Gastroesophageal sphincter (tissue), 4 donors: ENCODE measurements around the gene USP25. TPM values are rescaled to one million over a fixed set of nuclear protein-coding genes. Genes with fewer than 3 reads are reported as not detected.

Source experiments
- ATAC-seq: fragments of 150-250 bp; one replicate; pipeline ENCODE4 v1.9.1; 2016; ENCODE audit warnings: mild to moderate bottlenecking, moderate library complexity
- H3K27ac ChIP-seq, 4 donors: fragments of 200-600 bp; sonication (generic) in 3 of 4; 1 replicate in 3 of 4; 2 replicates in 1 of 4; pipeline ENCODE4 v1.5.1; 2016 to 2019
- H3K27me3 ChIP-seq: fragments of 200-600 bp; sonication (generic); one replicate; pipeline ENCODE4 v1.5.1; 2019
- H3K36me3 ChIP-seq, 2 donors: fragments of 200-600 bp; sonication (generic); one replicate each; pipeline ENCODE4 v1.5.1; 2019; ENCODE audit warnings: control low read depth in 1 of 2
- H3K4me1 ChIP-seq, 3 donors: fragments of 200-600 bp; sonication (generic); 1 replicate in 2 of 3; 2 replicates in 1 of 3; pipeline ENCODE4 v1.5.1; 2016 to 2019; ENCODE audit warnings: control low read depth in 2 of 3
- H3K4me3 ChIP-seq, 2 donors: fragments of 200-600 bp; sonication (generic); one replicate each; pipeline ENCODE4 v1.5.1; 2019; ENCODE audit warnings: mild to moderate bottlenecking in 1 of 2, moderate library complexity in 1 of 2
- H3K9me3 ChIP-seq, 3 donors: fragments of 200-600 bp; sonication (generic); one replicate each; pipeline ENCODE4 v1.5.1; 2017 to 2019; ENCODE audit warnings: control low read depth in 2 of 3
- CTCF ChIP-seq, 4 experiments: fragments of 200-600 bp in 2 of 4; fragments of 450-650 bp in 2 of 4; sonication (generic) in 1 of 4; IDR thresholded peaks; one replicate each; pipeline ENCODE4 v1.5.1; 2017 to 2019; ENCODE audit warnings: antibody characterized with exemption in 4 of 4, mild to moderate bottlenecking in 2 of 4, moderate library complexity in 2 of 4
- EP300 ChIP-seq: sonication (generic); formaldehyde crosslinking; IDR thresholded peaks from one replicate; pipeline ENCODE4 v1.6.1; 2017; ENCODE audit warnings: antibody characterized with exemption, mild to moderate bottlenecking
- POLR2A ChIP-seq, 2 donors: fragments of 450-650 bp; IDR thresholded peaks; one replicate each; pipeline ENCODE4 v1.6.1; 2017; ENCODE audit warnings: antibody characterized with exemption in 2 of 2, mild to moderate bottlenecking in 2 of 2, moderate library complexity in 1 of 2
- POLR2AphosphoS5 ChIP-seq: sonication (generic); formaldehyde crosslinking; IDR thresholded peaks from one replicate; pipeline ENCODE4 v1.6.1; 2017; ENCODE audit warnings: antibody characterized with exemption
- WGBS, 2 donors: methylation state at CpG; one replicate each; pipeline ENCODE4 v1.1.5; 2018; ENCODE audit warnings: low coverage in 1 of 2; 5-methylcytosine and 5-hydroxymethylcytosine counted together
- total RNA-seq, 4 donors: library from RNA; depleted of rRNA; stranded (reverse); fragments of >200 nt; gene quantifications; one replicate each; pipeline ENCODE4 v1.1.0, GENCODE V29; 2016

Gene USP25
- total RNA-seq, 4 donors from 2014 or later = 51.2 to 77.3 (median 59.5) TPM

- no peaks in the 10 kb centered on the region for H3K4me1 ChIP-seq
- 91 to 93% methylated on average over 4 of the region's 4 CpGs for WGBS, 2 donors
- H3K36me3 ChIP-seq = peaks cover 2 to 88% of the 10 kb centered on the region in 2 donors
- H3K27me3 ChIP-seq = no peaks in the 10 kb centered on the region
- H3K9me3 ChIP-seq = no peaks in the 10 kb centered on the region
- ATAC-seq = no peak
- TF ChIP-seq POLR2AphosphoS5 = no peak
- TF ChIP-seq POLR2A (IDR thresholded peaks at IDR 0.05) = no peak
- TF ChIP-seq EP300 = no peak
- no peak overlapping the region for H3K27ac ChIP-seq
- H3K4me3 ChIP-seq = no peak overlapping the region
Measured at GRCh38 chr21:15868940-15869339, 139.2 kb downstream of the USP25 start.

- no peak overlapping the region for H3K4me3 ChIP-seq
- peaks cover 7 to 90% of the 10 kb centered on the region in 2 donors for H3K36me3 ChIP-seq
- no peak for ATAC-seq
- no peaks in the 10 kb centered on the region for H3K9me3 ChIP-seq
- no peaks in the 10 kb centered on the region for H3K4me1 ChIP-seq
- TF ChIP-seq CTCF (IDR thresholded peaks at IDR 0.05) (no peak), EP300 (no peak), POLR2AphosphoS5 (no peak), POLR2A (IDR thresholded peaks at IDR 0.05) (no peak)
- no peak overlapping the region for H3K27ac ChIP-seq
- 77 to 89% methylated on average over 4 of the region's 4 CpGs for WGBS, 2 donors
- H3K27me3 ChIP-seq = no peaks in the 10 kb centered on the region
Measured at GRCh38 chr21:15870819-15871218, 141.0 kb downstream of the USP25 start.

GRCh38 chr21:15872236-15872635 is 142.5 kb downstream of the USP25 start:
- no peak overlapping the region for H3K4me3 ChIP-seq
- WGBS, 2 donors = 91 to 93% methylated on average over 4 of the region's 4 CpGs
- H3K4me1 ChIP-seq = no peaks in the 10 kb centered on the region
- H3K27ac ChIP-seq = no peak overlapping the region
- no peak for ATAC-seq
- TF ChIP-seq POLR2AphosphoS5 = no peak
- no peaks in the 10 kb centered on the region for H3K9me3 ChIP-seq
- peaks cover 6 to 91% of the 10 kb centered on the region in 2 donors for H3K36me3 ChIP-seq
- no peaks in the 10 kb centered on the region for H3K27me3 ChIP-seq

GRCh38 chr21:15874615-15875014 is 144.8 kb downstream of the USP25 start:
- Histone ChIP-seq H3K36me3 (peaks cover 11 to 91% of the 10 kb centered on the region in 2 donors), H3K4me1 (no peaks in the 10 kb centered on the region), H3K27me3 (no peaks in the 10 kb centered on the region), H3K27ac (no peak overlapping the region), H3K9me3 (no peaks in the 10 kb centered on the region), H3K4me3 (no peak overlapping the region)
- no peak for TF ChIP-seq POLR2A (IDR thresholded peaks at IDR 0.05)
- TF ChIP-seq POLR2AphosphoS5 = no peak
- TF ChIP-seq CTCF (IDR thresholded peaks at IDR 0.05) = no peak
- TF ChIP-seq EP300 = no peak
- ATAC-seq = no peak
- WGBS, 2 donors = 50 to 87% methylated on average over 1 to 5 of the region's 5 CpGs

GRCh38 chr21:15875286-15875685 is 145.5 kb downstream of the USP25 start:
- 85 to 91% methylated on average over 3 of the region's 3 CpGs for WGBS, 2 donors
- H3K27ac ChIP-seq = no peak overlapping the region
- no peak overlapping the region for H3K4me3 ChIP-seq
- H3K36me3 ChIP-seq = peaks cover 11 to 91% of the 10 kb centered on the region in 2 donors
- TF ChIP-seq CTCF (IDR thresholded peaks at IDR 0.05) = no peak
- no peak for TF ChIP-seq EP300
- TF ChIP-seq POLR2A (IDR thresholded peaks at IDR 0.05) = no peak
- no peak for TF ChIP-seq POLR2AphosphoS5
- no peak for ATAC-seq
- no peaks in the 10 kb centered on the region for H3K4me1 ChIP-seq
- H3K9me3 ChIP-seq = no peaks in the 10 kb centered on the region
- H3K27me3 ChIP-seq = no peaks in the 10 kb centered on the region

- Histone ChIP-seq H3K36me3 (no peaks in the 10 kb centered on the region), H3K27ac (no peak overlapping the region), H3K4me3 (no peak overlapping the region), H3K27me3 (no peaks in the 10 kb centered on the region), H3K9me3 (no peaks in the 10 kb centered on the region), H3K4me1 (no peaks in the 10 kb centered on the region)
- TF ChIP-seq POLR2A (IDR thresholded peaks at IDR 0.05) = no peak
- no peak for TF ChIP-seq CTCF (IDR thresholded peaks at IDR 0.05)
- no peak for TF ChIP-seq EP300
- TF ChIP-seq POLR2AphosphoS5 = no peak
- ATAC-seq = no peak
- WGBS, 2 donors = 62 to 68% methylated on average over 3 to 4 of the region's 4 CpGs
Measured at GRCh38 chr21:15893902-15894301, 164.1 kb downstream of the USP25 start.
